ENCODE measurements around the gene GNAS-AS1.

GRCh38 chr20:58882704-58883089 lies 32.0 kb upstream of the GNAS-AS1 start:
- no peak for TF ChIP-seq EZH2phosphoT487 (conservative IDR thresholded peaks at IDR 0.05; ENCODE audit: low read length)
- TF ChIP-seq CTCF (IDR thresholded peaks at IDR 0.05; ENCODE audit: insufficient read depth, low read length, poor library complexity, severe bottlenecking) = no peak

Measured in SU-DHL-6 (cell line).